ENCODE measurements around the gene TNXB. TPM values are rescaled to one million over a fixed set of nuclear protein-coding genes. Genes with fewer than 3 reads are reported as not detected.
"Not testable (repeated sequence)": the region's sequence is repeated elsewhere in the genome, so short reads cannot be mapped to it uniquely, and the experiment has no call there.

TNXB gene
- total RNA-seq, 2 donors from 2014 or later = 3.8 to 6.7 TPM

DNA sequence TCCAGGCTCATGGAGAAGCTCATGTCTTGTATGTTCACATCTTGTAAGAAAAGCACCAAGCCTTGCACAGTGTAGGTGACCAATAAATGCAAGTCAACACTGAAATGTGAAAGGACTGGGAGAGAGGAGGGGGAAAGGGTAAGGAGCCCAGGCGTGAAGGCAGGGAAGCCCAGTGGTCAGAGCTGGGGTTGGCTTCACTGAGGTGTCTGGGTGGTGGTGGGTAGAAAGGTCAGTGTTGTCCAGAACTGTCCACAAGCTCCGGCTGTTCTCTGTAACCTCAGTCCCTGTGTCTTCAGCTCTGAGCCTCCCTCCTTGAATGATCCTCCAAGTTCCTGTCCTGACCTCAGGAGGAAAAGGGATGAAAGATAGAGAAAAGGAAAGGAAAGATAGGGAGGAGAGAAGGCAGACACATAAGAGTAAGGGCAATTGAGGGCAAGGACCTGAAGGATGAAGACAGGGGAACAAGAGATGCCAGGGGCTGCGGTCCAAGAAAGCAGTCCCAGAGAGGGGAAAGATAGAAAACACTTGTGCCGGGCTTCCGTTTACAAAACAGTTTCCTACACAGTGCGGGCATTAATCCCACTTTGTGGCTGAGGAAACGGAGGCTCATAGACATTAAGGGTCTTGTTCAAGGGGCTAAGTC is 2.4 kb upstream of the TNXB start:
- no peaks in the 10 kb centered on the region for H3K36me3 Mint-ChIP-seq
- no peak overlapping the region for H3K27ac Mint-ChIP-seq
- ATAC-seq = no peak
- peaks cover 13% of the 10 kb centered on the region in 2 donors for H3K27me3 Mint-ChIP-seq
- no peaks in the 10 kb centered on the region for H3K9me3 Mint-ChIP-seq
- H3K4me1 Mint-ChIP-seq (ENCODE audit: low read depth in 2 of 2) = peaks cover 0 to 25% of the 10 kb centered on the region in 2 donors
- H3K4me3 Mint-ChIP-seq = no peak overlapping the region
- DNase-seq (ENCODE audit: low spot score) = no peak

DNA sequence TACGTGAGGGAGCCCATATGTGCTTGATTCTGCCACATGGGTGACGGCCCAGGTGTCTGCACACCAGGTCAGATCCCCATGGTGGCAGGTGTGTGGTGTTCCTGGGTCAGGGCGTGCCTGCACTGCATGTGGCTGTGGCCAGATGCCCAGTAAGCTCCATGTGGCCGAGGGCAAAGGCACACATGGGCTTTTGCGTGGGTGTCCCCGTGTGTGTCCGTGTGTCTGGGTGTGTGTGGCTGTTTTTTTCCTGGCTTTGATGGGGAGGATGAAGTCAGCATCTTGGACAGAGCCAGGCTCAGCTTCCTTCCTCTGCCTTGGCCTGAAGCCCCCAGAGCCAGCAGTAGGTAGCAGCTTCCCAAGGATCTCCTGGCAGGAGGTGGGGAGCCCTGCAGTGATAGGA is 1.5 kb upstream of the TNXB start:
- Mint-ChIP-seq H3K36me3 (no peaks in the 10 kb centered on the region), H3K27ac (no peak overlapping the region), H3K9me3 (no peaks in the 10 kb centered on the region), H3K4me1 (ENCODE audit: low read depth in 2 of 2) (peaks cover 0 to 25% of the 10 kb centered on the region in 2 donors), H3K4me3 (no peak overlapping the region), H3K27me3 (peaks cover 16 to 18% of the 10 kb centered on the region in 2 donors)
- DNase-seq (ENCODE audit: low spot score) = no peak
- no peak for ATAC-seq

DNA sequence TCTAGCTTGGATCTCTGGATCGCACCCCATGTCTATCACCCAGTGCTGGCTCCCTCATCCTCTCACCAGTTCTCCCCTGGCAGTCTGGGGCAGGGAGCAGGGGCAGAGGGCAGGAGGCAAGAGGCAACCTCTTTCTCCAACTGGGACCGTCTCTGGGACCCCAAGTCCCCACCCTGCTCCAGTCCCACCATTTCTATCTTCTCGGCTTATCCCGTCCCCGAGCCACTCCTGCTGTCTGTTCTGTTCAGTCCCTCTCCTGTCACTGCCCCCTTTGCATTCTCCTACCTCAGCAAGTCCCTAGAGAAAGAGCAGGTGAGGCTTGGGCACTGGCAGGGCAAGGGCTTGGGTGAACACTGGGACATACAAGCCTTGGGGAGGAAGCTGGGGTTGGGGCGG is 625 bp upstream of the TNXB start:
- ATAC-seq = no peak
- no peaks in the 10 kb centered on the region for H3K36me3 Mint-ChIP-seq
- no peak overlapping the region for H3K27ac Mint-ChIP-seq
- H3K9me3 Mint-ChIP-seq = no peaks in the 10 kb centered on the region
- no peak overlapping the region for H3K4me3 Mint-ChIP-seq
- H3K4me1 Mint-ChIP-seq (ENCODE audit: low read depth in 2 of 2) = peaks cover 0 to 25% of the 10 kb centered on the region in 2 donors
- peaks cover 22 to 24% of the 10 kb centered on the region in 2 donors for H3K27me3 Mint-ChIP-seq
- no peak for DNase-seq (ENCODE audit: low spot score)

DNA sequence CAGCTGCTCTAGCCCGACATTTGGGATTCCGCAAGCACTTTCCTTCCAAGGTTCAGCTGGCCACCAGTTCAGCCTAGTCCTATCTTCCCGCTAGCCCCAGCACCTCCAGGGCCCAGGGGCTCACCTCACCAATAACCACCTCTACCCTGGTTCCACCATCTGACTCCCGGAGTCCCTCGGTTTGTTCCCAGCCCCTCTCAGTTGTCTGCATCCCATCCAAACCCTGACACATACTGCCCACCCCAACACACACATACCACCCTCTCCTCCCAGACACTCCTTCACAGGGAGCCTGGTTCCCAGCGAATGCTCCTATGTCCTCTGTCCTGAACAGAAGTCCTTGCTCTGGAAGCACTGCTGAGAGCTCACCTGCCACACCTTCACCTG is 418 bp downstream of the TNXB start:
- ATAC-seq (no peak), DNase-seq (ENCODE audit: low spot score) (no peak)
- no peak overlapping the region for H3K27ac Mint-ChIP-seq
- peaks cover 0 to 25% of the 10 kb centered on the region in 2 donors for H3K4me1 Mint-ChIP-seq (ENCODE audit: low read depth in 2 of 2)
- no peaks in the 10 kb centered on the region for H3K9me3 Mint-ChIP-seq
- no peaks in the 10 kb centered on the region for H3K36me3 Mint-ChIP-seq
- no peak overlapping the region for H3K4me3 Mint-ChIP-seq
- H3K27me3 Mint-ChIP-seq = peaks cover 27 to 33% of the 10 kb centered on the region in 2 donors

DNA sequence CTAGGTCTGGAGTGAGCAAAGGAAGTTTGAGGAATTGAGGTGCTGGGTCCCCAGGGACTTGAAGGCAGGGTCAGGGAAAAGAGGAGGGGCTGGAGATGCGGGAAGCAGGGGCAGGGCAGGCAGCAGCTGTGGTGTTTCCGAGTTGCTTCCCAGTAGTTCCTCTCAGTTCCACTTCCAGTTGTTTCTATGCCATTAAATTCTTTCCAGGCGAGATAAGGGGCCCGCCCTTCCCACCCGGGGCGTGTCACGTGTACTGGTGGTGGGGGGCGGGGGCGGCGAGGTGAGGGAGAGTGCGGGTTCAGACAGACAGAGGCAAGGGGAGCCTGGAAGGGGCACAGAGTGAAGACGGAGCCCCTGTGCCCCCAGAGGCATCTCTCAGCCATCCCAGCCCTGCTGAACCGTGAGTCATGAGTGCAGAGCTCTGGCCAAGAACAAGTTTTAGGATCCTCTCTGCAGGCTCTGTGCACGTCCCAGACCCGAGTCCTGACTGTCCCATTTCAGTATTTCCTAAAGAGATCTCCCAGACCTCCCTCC is 977 bp downstream of the TNXB start:
- Mint-ChIP-seq H3K4me3 (no peak overlapping the region), H3K27me3 (peaks cover 29 to 38% of the 10 kb centered on the region in 2 donors), H3K9me3 (no peaks in the 10 kb centered on the region), H3K4me1 (ENCODE audit: low read depth in 2 of 2) (peaks cover 0 to 24% of the 10 kb centered on the region in 2 donors), H3K27ac (no peak overlapping the region), H3K36me3 (no peaks in the 10 kb centered on the region)
- ATAC-seq (no peak), DNase-seq (ENCODE audit: low spot score) (no peak)

DNA sequence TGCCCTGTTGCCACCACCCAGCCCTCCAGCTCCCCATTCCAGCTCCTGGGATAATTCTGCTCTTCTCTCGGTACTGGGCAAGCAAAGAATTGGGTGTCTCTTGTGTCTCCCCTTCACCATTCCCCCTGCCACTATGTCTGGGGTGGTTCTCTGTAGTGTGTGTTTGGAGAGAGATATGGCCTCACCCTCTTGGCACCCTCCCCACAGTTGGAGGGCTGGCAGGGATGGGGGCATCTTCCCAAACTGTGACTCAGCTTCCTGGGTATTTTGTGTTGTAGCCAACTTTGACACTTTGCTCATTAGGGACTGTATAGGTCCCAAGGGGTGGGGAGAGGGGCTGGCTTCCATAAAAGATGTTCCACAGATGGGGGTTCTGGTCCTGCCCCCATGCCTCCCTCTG is 1.7 kb downstream of the TNXB start:
- Mint-ChIP-seq H3K4me3 (no peak overlapping the region), H3K36me3 (no peaks in the 10 kb centered on the region), H3K27ac (no peak overlapping the region)

DNA sequence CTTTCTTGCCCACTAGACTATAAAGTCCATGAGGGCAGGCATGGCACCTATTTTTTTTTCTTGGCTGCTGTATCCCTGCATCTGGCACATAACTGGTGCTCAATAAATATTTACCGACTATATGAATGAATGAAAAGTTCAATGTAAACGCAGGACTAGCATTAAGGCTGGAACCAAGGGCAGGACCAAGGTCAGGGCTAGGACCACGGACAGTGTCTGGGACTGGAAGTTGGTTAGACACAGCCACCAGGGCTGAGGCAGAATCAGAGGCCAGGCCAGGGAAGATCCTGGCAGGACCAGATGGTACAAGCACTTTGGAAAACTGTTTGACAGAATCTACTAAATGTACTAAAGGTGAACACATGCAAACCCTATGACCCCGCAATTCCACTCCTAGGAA is 3.7 kb downstream of the TNXB start:
- Mint-ChIP-seq H3K9me3 (no peaks in the 10 kb centered on the region), H3K36me3 (no peaks in the 10 kb centered on the region), H3K4me1 (ENCODE audit: low read depth in 2 of 2) (peaks cover 0 to 18% of the 10 kb centered on the region in 2 donors), H3K27me3 (peaks cover 29 to 40% of the 10 kb centered on the region in 2 donors), H3K27ac (no peak overlapping the region), H3K4me3 (no peak overlapping the region)
- DNase-seq (ENCODE audit: low spot score) (no peak), ATAC-seq (no peak)

More for the DNA sequence above, 1.7 kb downstream of the TNXB start:
- peaks cover 29 to 40% of the 10 kb centered on the region in 2 donors for H3K27me3 Mint-ChIP-seq
- no peaks in the 10 kb centered on the region for H3K9me3 Mint-ChIP-seq
- peaks cover 0 to 22% of the 10 kb centered on the region in 2 donors for H3K4me1 Mint-ChIP-seq (ENCODE audit: low read depth in 2 of 2)
- DNase-seq (ENCODE audit: low spot score) (no peak), ATAC-seq (no peak)

DNA sequence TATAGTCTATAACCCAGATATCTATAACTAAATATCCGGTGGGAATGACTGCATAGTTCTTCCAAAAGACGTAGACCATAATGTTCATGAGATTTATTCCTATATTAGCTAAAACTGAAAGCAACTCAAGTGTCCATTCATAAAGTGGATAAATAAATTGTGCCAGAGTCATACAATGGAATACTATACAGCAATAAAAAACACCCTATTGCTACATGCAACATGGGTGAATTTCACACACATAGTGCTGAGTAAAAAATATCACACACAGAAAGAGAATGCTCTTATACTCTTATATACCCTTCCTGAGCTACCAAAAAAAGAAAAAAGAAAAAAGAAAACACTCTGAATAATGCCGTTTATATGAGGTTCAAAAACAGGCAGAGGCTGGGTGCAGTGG is 6.9 kb downstream of the TNXB start:
- DNase-seq (ENCODE audit: low spot score) (no peak), ATAC-seq (no peak)
- no peak overlapping the region for H3K4me3 Mint-ChIP-seq
- no peaks in the 10 kb centered on the region for H3K4me1 Mint-ChIP-seq (ENCODE audit: low read depth in 2 of 2)
- no peak overlapping the region for H3K27ac Mint-ChIP-seq
- H3K36me3 Mint-ChIP-seq = no peaks in the 10 kb centered on the region
- peaks cover 31 to 46% of the 10 kb centered on the region in 2 donors for H3K27me3 Mint-ChIP-seq
- no peaks in the 10 kb centered on the region for H3K9me3 Mint-ChIP-seq

DNA sequence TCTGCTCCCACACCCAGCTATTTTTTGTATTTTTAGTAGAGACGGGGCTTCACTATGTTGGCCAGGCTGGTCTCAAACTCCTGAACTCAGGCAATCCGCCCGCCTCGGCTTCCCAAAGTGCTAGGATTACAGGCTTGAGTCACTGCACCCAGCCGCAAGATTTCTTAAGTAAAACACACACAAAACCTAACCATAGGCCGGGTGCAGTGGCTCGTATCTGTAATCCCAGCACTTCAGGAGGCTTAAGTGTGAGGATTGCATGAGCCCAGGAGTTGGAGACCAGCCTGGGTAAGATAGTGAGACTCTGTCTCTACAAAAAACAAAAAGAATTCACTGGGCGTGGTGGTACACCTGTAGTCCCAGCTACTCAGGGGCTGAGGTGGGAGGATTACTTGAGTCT is 8.9 kb downstream of the TNXB start:
- H3K4me1 Mint-ChIP-seq (ENCODE audit: low read depth in 2 of 2); ATAC-seq; H3K27ac Mint-ChIP-seq; H3K36me3 Mint-ChIP-seq; H3K4me3 Mint-ChIP-seq; H3K9me3 Mint-ChIP-seq: not testable (repeated sequence)
- peak; percentile 1 for DNase-seq (ENCODE audit: low spot score)
- H3K27me3 Mint-ChIP-seq = peaks cover 34 to 40% of the 10 kb centered on the region in 2 donors

DNA sequence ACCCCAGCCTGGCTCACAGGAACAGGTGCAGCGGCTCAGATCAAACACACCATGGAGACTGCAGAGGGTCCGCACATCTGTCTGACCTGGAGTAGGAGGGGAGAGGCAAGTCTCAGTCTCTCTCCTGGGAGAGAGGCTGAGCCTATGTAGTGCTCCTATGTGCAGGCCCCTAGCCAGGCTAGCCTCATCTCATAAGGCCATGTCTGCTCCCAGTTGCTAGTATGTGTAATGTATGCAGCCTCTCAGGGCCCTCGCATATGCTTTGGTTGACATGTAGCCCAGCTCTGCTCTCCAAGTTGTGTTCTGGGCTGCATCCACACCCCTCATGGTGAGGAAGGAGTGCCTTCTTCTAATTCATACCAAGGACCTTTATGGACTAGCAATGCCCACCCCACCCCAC is 11.8 kb downstream of the TNXB start:
- no peaks in the 10 kb centered on the region for H3K9me3 Mint-ChIP-seq
- no peak overlapping the region for H3K4me3 Mint-ChIP-seq
- H3K27me3 Mint-ChIP-seq = peaks cover 19 to 25% of the 10 kb centered on the region in 2 donors
- H3K27ac Mint-ChIP-seq = no peak overlapping the region
- peaks cover 0 to 2% of the 10 kb centered on the region in 2 donors for H3K4me1 Mint-ChIP-seq (ENCODE audit: low read depth in 2 of 2)
- DNase-seq (ENCODE audit: low spot score) = no peak
- no peaks in the 10 kb centered on the region for H3K36me3 Mint-ChIP-seq
- ATAC-seq = no peak

DNA sequence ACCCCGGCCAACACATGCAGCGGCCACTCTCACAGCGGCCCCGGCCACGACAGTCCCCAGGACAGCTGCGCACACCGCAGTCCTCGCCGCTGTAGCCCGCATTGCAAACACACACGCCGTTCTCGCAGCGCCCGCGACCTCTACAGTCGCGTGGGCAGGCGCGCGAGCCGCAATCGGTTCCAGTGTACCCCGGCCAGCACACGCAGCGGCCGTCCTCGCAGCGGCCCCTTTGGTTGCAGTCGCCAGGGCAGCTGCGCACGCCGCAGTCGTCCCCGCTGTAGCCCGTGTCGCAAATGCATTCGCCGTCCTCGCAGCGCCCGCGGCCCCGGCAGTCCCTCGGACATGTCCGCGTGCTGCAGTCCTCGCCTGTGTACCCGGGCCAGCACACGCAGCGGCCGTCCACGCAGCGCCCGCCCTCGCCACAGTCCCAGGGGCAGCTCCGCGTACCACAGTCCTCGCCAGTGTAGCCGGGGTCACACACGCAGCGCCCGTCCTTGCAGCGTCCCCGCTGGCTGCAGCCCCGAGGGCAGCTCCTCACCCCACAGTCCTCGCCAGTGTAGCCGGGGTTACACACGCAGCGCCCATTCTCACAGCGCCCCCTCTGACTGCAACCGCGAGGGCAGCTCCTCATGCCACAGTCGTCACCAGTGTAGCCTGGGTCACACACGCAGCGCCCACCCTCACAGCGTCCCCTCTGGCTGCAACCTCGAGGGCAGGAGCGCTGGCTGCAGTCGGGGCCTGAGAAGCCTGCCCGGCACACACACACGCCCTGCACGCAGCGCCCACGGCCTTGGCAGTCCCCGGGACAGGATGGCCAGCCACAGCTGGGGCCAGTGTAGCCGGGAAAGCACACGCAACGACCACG is 12.5 kb downstream of the TNXB start:
- no peak overlapping the region for H3K27ac Mint-ChIP-seq
- peaks cover 0 to 2% of the 10 kb centered on the region in 2 donors for H3K4me1 Mint-ChIP-seq (ENCODE audit: low read depth in 2 of 2)
- no peak overlapping the region for H3K4me3 Mint-ChIP-seq
- no peaks in the 10 kb centered on the region for H3K9me3 Mint-ChIP-seq
- DNase-seq (ENCODE audit: low spot score) (no peak), ATAC-seq (peak in 1 of 2 donors; percentile 32)
- no peaks in the 10 kb centered on the region for H3K36me3 Mint-ChIP-seq
- peaks cover 19 to 32% of the 10 kb centered on the region in 2 donors for H3K27me3 Mint-ChIP-seq

DNA sequence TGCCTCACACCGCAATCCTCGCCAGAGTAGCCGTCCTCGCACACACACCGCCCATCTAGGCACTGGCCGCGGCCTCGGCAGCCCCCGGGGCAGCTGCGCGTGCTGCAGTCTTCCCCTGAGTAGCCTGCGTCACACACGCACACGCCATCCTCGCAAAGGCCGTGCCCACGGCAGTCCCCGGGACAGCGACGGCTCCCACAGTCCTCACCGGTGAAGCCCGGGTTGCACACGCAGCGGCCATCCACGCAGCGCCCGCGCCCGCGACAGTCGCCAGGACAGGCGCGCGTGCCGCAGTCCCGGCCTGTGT is 13.1 kb downstream of the TNXB start:
- DNase-seq (ENCODE audit: low spot score) (no peak), ATAC-seq (peak in 1 of 2 donors; percentile 43)
- peaks cover 19 to 32% of the 10 kb centered on the region in 2 donors for H3K27me3 Mint-ChIP-seq
- no peak overlapping the region for H3K27ac Mint-ChIP-seq
- peaks cover 0 to 2% of the 10 kb centered on the region in 2 donors for H3K4me1 Mint-ChIP-seq (ENCODE audit: low read depth in 2 of 2)
- no peaks in the 10 kb centered on the region for H3K36me3 Mint-ChIP-seq
- H3K9me3 Mint-ChIP-seq = no peaks in the 10 kb centered on the region
- no peak overlapping the region for H3K4me3 Mint-ChIP-seq

DNA sequence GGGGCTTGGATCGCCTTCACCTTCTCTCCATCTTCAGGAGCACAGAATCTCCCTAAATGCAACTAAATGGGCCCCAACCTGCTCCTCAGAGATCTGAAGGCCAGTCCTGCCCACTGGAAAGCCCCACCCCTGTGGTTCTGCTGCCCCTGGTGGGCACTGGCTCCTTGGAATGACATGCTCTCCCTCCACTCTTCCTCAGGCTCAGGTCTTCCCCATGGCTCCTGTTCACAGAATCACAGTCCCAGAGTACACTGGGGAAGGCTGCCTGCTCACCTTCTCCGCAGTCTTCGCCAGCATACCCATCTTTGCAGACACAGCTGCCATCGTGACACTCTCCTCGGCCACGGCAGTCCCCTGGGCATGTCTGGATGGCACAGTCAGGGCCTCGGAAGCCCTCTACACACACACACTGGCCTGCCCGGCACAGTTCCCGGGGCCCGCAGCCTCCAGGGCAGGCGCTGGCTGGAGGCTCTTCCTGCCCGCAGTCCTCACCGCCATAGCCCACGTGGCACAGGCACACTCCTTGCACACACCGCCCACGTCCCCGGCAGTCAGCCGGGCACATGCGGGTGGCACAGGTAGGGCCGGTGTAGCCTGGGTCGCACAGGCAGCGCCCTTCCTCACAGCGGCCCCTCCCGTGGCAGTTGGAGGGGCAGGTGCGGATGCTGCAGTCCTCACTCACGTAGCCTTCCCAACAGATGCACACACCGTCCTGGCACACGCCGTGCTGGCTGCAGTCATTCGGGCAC is 13.6 kb downstream of the TNXB start:
- Mint-ChIP-seq H3K36me3 (no peaks in the 10 kb centered on the region), H3K4me1 (ENCODE audit: low read depth in 2 of 2) (peaks cover 0 to 2% of the 10 kb centered on the region in 2 donors), H3K27ac (no peak overlapping the region), H3K27me3 (peaks cover 19 to 36% of the 10 kb centered on the region in 2 donors), H3K9me3 (no peaks in the 10 kb centered on the region), H3K4me3 (no peak overlapping the region)
- DNase-seq (ENCODE audit: low spot score) (no peak), ATAC-seq (peak; percentile 13 to 39)
